ENCODE measurements around the gene SNX6. TPM values are rescaled to one million over a fixed set of nuclear protein-coding genes. Genes with fewer than 3 reads are reported as not detected.
"Not testable (repeated sequence)": the region's sequence is repeated elsewhere in the genome, so short reads cannot be mapped to it uniquely, and the experiment has no call there.

Gene SNX6
- total and polyA plus RNA-seq, 2 donors, result 62.9 to 86.5 TPM

- Histone ChIP-seq H3K27me3 (ENCODE audit: control insufficient read depth in 2 of 2, insufficient read depth in 1 of 2, low read length in 1 of 2) (no peaks in the 10 kb centered on the region), H3K36me3 (ENCODE audit: control insufficient read depth in 2 of 2, insufficient read depth in 2 of 2, low read length in 1 of 2) (peaks cover 34 to 43% of the 10 kb centered on the region in 2 donors), H3K4me1 (ENCODE audit: control insufficient read depth in 2 of 2, insufficient read depth in 2 of 2, low read length in 2 of 2) (no peaks in the 10 kb centered on the region), H3K4me3 (ENCODE audit: low read length in 2 of 2) (no peak overlapping the region), H3K9me3 (ENCODE audit: control insufficient read depth in 2 of 2, insufficient read depth in 1 of 2, low read length in 1 of 2) (no peaks in the 10 kb centered on the region), H3K27ac (ENCODE audit: low read depth in 1 of 2, low read length in 1 of 2) (no peak overlapping the region)
- 98% methylated on average over 4 of the region's 4 CpGs for WGBS
- no peak for DNase-seq (ENCODE audit: low read depth in 6 of 9, low spot score in 9 of 9)
These were observed 60.2 kb downstream of the SNX6 start for GRCh38 chr14:34569750-34570149.

- DNase-seq (ENCODE audit: low read depth in 6 of 9, low spot score in 9 of 9), result no peak
- H3K36me3 ChIP-seq (ENCODE audit: control insufficient read depth in 2 of 2, insufficient read depth in 2 of 2, low read length in 1 of 2), result peaks cover 35 to 47% of the 10 kb centered on the region in 2 donors
- no peak overlapping the region for H3K4me3 ChIP-seq (ENCODE audit: low read length in 2 of 2)
- H3K4me1 ChIP-seq (ENCODE audit: control insufficient read depth in 2 of 2, insufficient read depth in 2 of 2, low read length in 2 of 2), result no peaks in the 10 kb centered on the region
- no peak overlapping the region for H3K27ac ChIP-seq (ENCODE audit: low read depth in 1 of 2, low read length in 1 of 2)
- over 99% methylated on average over 13 of the region's 13 CpGs for WGBS
- H3K27me3 ChIP-seq (ENCODE audit: control insufficient read depth in 2 of 2, insufficient read depth in 1 of 2, low read length in 1 of 2), result no peaks in the 10 kb centered on the region
- no peaks in the 10 kb centered on the region for H3K9me3 ChIP-seq (ENCODE audit: control insufficient read depth in 2 of 2, insufficient read depth in 1 of 2, low read length in 1 of 2)
These were observed 61.1 kb downstream of the SNX6 start for GRCh38 chr14:34568803-34569202.

GRCh38 chr14:34562776-34563150, 67.2 kb downstream of the SNX6 start:
- DNase-seq (ENCODE audit: low read depth in 6 of 9, low spot score in 9 of 9), result no peak
- Histone ChIP-seq H3K4me1 (ENCODE audit: control insufficient read depth in 2 of 2, insufficient read depth in 2 of 2, low read length in 2 of 2) (no peaks in the 10 kb centered on the region), H3K4me3 (ENCODE audit: low read length in 2 of 2) (no peak overlapping the region), H3K9me3 (ENCODE audit: control insufficient read depth in 2 of 2, insufficient read depth in 1 of 2, low read length in 1 of 2) (no peaks in the 10 kb centered on the region), H3K36me3 (ENCODE audit: control insufficient read depth in 2 of 2, insufficient read depth in 2 of 2, low read length in 1 of 2) (peaks cover 19 to 21% of the 10 kb centered on the region in 2 donors), H3K27me3 (ENCODE audit: control insufficient read depth in 2 of 2, insufficient read depth in 1 of 2, low read length in 1 of 2) (no peaks in the 10 kb centered on the region), H3K27ac (ENCODE audit: low read depth in 1 of 2, low read length in 1 of 2) (no peak overlapping the region)
- 98% methylated on average over 8 of the region's 8 CpGs for WGBS

GRCh38 chr14:34562037-34562775, 67.7 kb downstream of the SNX6 start:
- H3K4me3 ChIP-seq (ENCODE audit: low read length in 2 of 2); H3K27ac ChIP-seq (ENCODE audit: low read depth in 1 of 2, low read length in 1 of 2); H3K4me1 ChIP-seq (ENCODE audit: control insufficient read depth in 2 of 2, insufficient read depth in 2 of 2, low read length in 2 of 2); H3K27me3 ChIP-seq (ENCODE audit: control insufficient read depth in 2 of 2, insufficient read depth in 1 of 2, low read length in 1 of 2); DNase-seq (ENCODE audit: low read depth in 6 of 9, low spot score in 9 of 9); H3K9me3 ChIP-seq (ENCODE audit: control insufficient read depth in 2 of 2, insufficient read depth in 1 of 2, low read length in 1 of 2): not testable (repeated sequence)
- peaks cover 13 to 21% of the 10 kb centered on the region in 2 donors for H3K36me3 ChIP-seq (ENCODE audit: control insufficient read depth in 2 of 2, insufficient read depth in 2 of 2, low read length in 1 of 2)
- WGBS, result 97% methylated on average over 7 of the region's 8 CpGs

GRCh38 chr14:34556498-34556829, 73.5 kb downstream of the SNX6 start:
- H3K4me1 ChIP-seq (ENCODE audit: control insufficient read depth in 2 of 2, insufficient read depth in 2 of 2, low read length in 2 of 2), result peaks cover 0 to 12% of the 10 kb centered on the region in 2 donors
- H3K27ac ChIP-seq (ENCODE audit: low read depth in 1 of 2, low read length in 1 of 2); DNase-seq (ENCODE audit: low read depth in 6 of 9, low spot score in 9 of 9); H3K36me3 ChIP-seq (ENCODE audit: control insufficient read depth in 2 of 2, insufficient read depth in 2 of 2, low read length in 1 of 2); H3K27me3 ChIP-seq (ENCODE audit: control insufficient read depth in 2 of 2, insufficient read depth in 1 of 2, low read length in 1 of 2); H3K4me3 ChIP-seq (ENCODE audit: low read length in 2 of 2); H3K9me3 ChIP-seq (ENCODE audit: control insufficient read depth in 2 of 2, insufficient read depth in 1 of 2, low read length in 1 of 2): not testable (repeated sequence)
- no CpG with 5 or more reads among the region's 35 CpGs for WGBS

- not testable (repeated sequence) for H3K27ac ChIP-seq (ENCODE audit: low read depth in 1 of 2, low read length in 1 of 2)
- no CpG with 5 or more reads among the region's 49 CpGs for WGBS
These were observed 74.1 kb downstream of the SNX6 start for GRCh38 chr14:34555583-34556497.

GRCh38 chr14:34554540-34555250, 75.3 kb downstream of the SNX6 start:
- WGBS, result 83% methylated on average over 9 of the region's 9 CpGs
- peak overlapping the region in 1 of 2 donors; percentile 23 for H3K4me3 ChIP-seq (ENCODE audit: low read length in 2 of 2)
- H3K36me3 ChIP-seq (ENCODE audit: control insufficient read depth in 2 of 2, insufficient read depth in 2 of 2, low read length in 1 of 2), result no peaks in the 10 kb centered on the region
- DNase-seq (ENCODE audit: low read depth in 6 of 9, low spot score in 9 of 9), result peak in 1 of 9 donors; percentile 8
- peak overlapping the region; percentile 43 to 64 for H3K27ac ChIP-seq (ENCODE audit: low read depth in 1 of 2, low read length in 1 of 2)
- no peaks in the 10 kb centered on the region for H3K27me3 ChIP-seq (ENCODE audit: control insufficient read depth in 2 of 2, insufficient read depth in 1 of 2, low read length in 1 of 2)
- H3K9me3 ChIP-seq (ENCODE audit: control insufficient read depth in 2 of 2, insufficient read depth in 1 of 2, low read length in 1 of 2), result no peaks in the 10 kb centered on the region
- H3K4me1 ChIP-seq (ENCODE audit: control insufficient read depth in 2 of 2, insufficient read depth in 2 of 2, low read length in 2 of 2), result peaks cover 0 to 12% of the 10 kb centered on the region in 2 donors

More at GRCh38 chr14:34555583-34556497, 74.1 kb downstream of the SNX6 start:
- not testable (repeated sequence) for H3K9me3 ChIP-seq (ENCODE audit: control insufficient read depth in 2 of 2, insufficient read depth in 1 of 2, low read length in 1 of 2); H3K27me3 ChIP-seq (ENCODE audit: control insufficient read depth in 2 of 2, insufficient read depth in 1 of 2, low read length in 1 of 2); DNase-seq (ENCODE audit: low read depth in 6 of 9, low spot score in 9 of 9); H3K36me3 ChIP-seq (ENCODE audit: control insufficient read depth in 2 of 2, insufficient read depth in 2 of 2, low read length in 1 of 2); H3K4me3 ChIP-seq (ENCODE audit: low read length in 2 of 2)
- peaks cover 0 to 12% of the 10 kb centered on the region in 2 donors for H3K4me1 ChIP-seq (ENCODE audit: control insufficient read depth in 2 of 2, insufficient read depth in 2 of 2, low read length in 2 of 2)

GRCh38 chr14:34549276-34549966, 80.5 kb downstream of the SNX6 start:
- H3K36me3 ChIP-seq (ENCODE audit: control insufficient read depth in 2 of 2, insufficient read depth in 2 of 2, low read length in 1 of 2); H3K4me3 ChIP-seq (ENCODE audit: low read length in 2 of 2); H3K27me3 ChIP-seq (ENCODE audit: control insufficient read depth in 2 of 2, insufficient read depth in 1 of 2, low read length in 1 of 2); H3K4me1 ChIP-seq (ENCODE audit: control insufficient read depth in 2 of 2, insufficient read depth in 2 of 2, low read length in 2 of 2); H3K9me3 ChIP-seq (ENCODE audit: control insufficient read depth in 2 of 2, insufficient read depth in 1 of 2, low read length in 1 of 2); DNase-seq (ENCODE audit: low read depth in 6 of 9, low spot score in 9 of 9); H3K27ac ChIP-seq (ENCODE audit: low read depth in 1 of 2, low read length in 1 of 2): not testable (repeated sequence)
- WGBS, result 92% methylated on average over 19 of the region's 19 CpGs
